ENCODE data around the gene KRTAP12-4. TPM values are rescaled to one million over a fixed set of nuclear protein-coding genes. Genes with fewer than 3 reads are reported as not detected.

Gene KRTAP12-4
- total and polyA plus RNA-seq, 9 of the 15 experiments (the other 6 are each of a cell fraction or from before 2014, with no cell fraction given) = not detected

- TF ChIP-seq TFE3 (CRISPR knock-in tag; IDR thresholded peaks at IDR 0.05) = no peak
- TF ChIP-seq HDAC3 (IDR thresholded peaks at IDR 0.05; ENCODE audit: borderline replicate concordance, partially characterized antibody) = no peak
- TF ChIP-seq ZNF583 (CRISPR knock-in tag; IDR thresholded peaks at IDR 0.05) = no peak
- no peak for TF ChIP-seq NR1H2 (CRISPR knock-in tag; IDR thresholded peaks at IDR 0.05)
- TF ChIP-seq CREBBP (IDR thresholded peaks at IDR 0.05; ENCODE audit: low read depth, low read length) = no peak
- TF ChIP-seq MCM3 (IDR thresholded peaks at IDR 0.05) = no peak
- TF ChIP-seq MAFG (tag; conservative IDR thresholded peaks at IDR 0.05) = no peak
Observed at GRCh38 chr21:44658913-44659595, 4.6 kb upstream of the KRTAP12-4 start (continued).

- H3K27me3 ChIP-seq (ENCODE audit: control insufficient read depth in 2 of 2, insufficient read depth in 2 of 2, low read length in 2 of 2) = peaks cover 0 to 19% of the 10 kb centered on the region in 2 experiments; a peak in 3 of 5 replicates
- H2AFZ ChIP-seq (ENCODE audit: low read depth, low read length) = no peak overlapping the region
- no peaks in the 10 kb centered on the region for H3K79me2 ChIP-seq (ENCODE audit: control insufficient read depth, insufficient read depth, low read length)
- ATAC-seq = no peak
- WGBS (ENCODE audit: insufficient coverage, low coverage, missing lambda C conversion rate) = 0% methylated on average over 5 of the region's 5 CpGs
- H3K9me1 ChIP-seq (ENCODE audit: control insufficient read depth, insufficient read depth, low read length) = no peaks in the 10 kb centered on the region
- H3K4me1 ChIP-seq (replicated peaks in 1 of 2; ENCODE audit: control insufficient read depth in 2 of 2, insufficient read depth in 2 of 2, low read length in 2 of 2) = peaks cover 0 to 8% of the 10 kb centered on the region in 2 experiments; a peak in 1 of 5 replicates
- no peaks in the 10 kb centered on the region for H4K20me1 ChIP-seq (replicated peaks; ENCODE audit: control insufficient read depth, insufficient read depth, low read length)
- in situ Hi-C loops (cut with MboI) (no loop called here), intact Hi-C loops (cut with micrococcal nuclease) (no loop called here)
- H3K27ac ChIP-seq (ENCODE audit: extremely low read depth, low read depth, low read length) = no peak overlapping the region
- FAIRE-seq = no peak
- no peaks in the 10 kb centered on the region for H3K9me3 ChIP-seq (replicated peaks; ENCODE audit: control insufficient read depth, insufficient read depth, low read depth, low read length)
- BruUV-seq (replicated peaks) = no TSS peak
- no peak overlapping the region for H3K9ac ChIP-seq (ENCODE audit: insufficient read depth in 1 of 2, low read depth in 2 of 2, low read length in 2 of 2)
- POLR2A ChIA-PET = no interaction called here
- H3K36me3 ChIP-seq (ENCODE audit: control insufficient read depth, insufficient read depth, low read length) = no peaks in the 10 kb centered on the region
- CTCF ChIA-PET (ENCODE audit: low intra/inter-chr PET ratio) = no interaction called here
- DNase-seq (ENCODE audit: extremely low read depth in 1 of 4, low spot score in 3 of 4) = no peak
- no peak overlapping the region for H3K4me2 ChIP-seq (ENCODE audit: insufficient read depth, low read length)
- no peak overlapping the region for H3K4me3 ChIP-seq
- TF ChIP-seq PHF20 (IDR thresholded peaks at IDR 0.05; ENCODE audit: partially characterized antibody) = no peak
- no peak for TF ChIP-seq HCFC1 (IDR thresholded peaks at IDR 0.05; ENCODE audit: low read depth, low read length)
- no peak for TF ChIP-seq SMARCC2 (IDR thresholded peaks at IDR 0.05; ENCODE audit: low read depth)
- no peak for TF ChIP-seq USF2 (CRISPR knock-in tag; IDR thresholded peaks at IDR 0.05)
- no peak for TF ChIP-seq LEF1 (IDR thresholded peaks at IDR 0.05)
- TF ChIP-seq SNAPC5 (CRISPR knock-in tag; IDR thresholded peaks at IDR 0.05) = no peak
- no peak for TF ChIP-seq HOXB6 (CRISPR knock-in tag; IDR thresholded peaks at IDR 0.05; ENCODE audit: borderline replicate concordance)
- no peak for TF ChIP-seq ZNF347 (CRISPR knock-in tag; IDR thresholded peaks at IDR 0.05; ENCODE audit: low read depth)
- no peak for TF ChIP-seq PCBP2 (IDR thresholded peaks at IDR 0.05; ENCODE audit: low read depth, low read length, poor library complexity, severe bottlenecking)
- TF ChIP-seq MCM7 (IDR thresholded peaks at IDR 0.05) = no peak
- no peak for TF ChIP-seq IFI16 (CRISPR knock-in tag; IDR thresholded peaks at IDR 0.05)
- TF ChIP-seq ZNF398 (CRISPR knock-in tag; IDR thresholded peaks at IDR 0.05) = no peak
Observed at GRCh38 chr21:44658541-44658910, 4.1 kb upstream of the KRTAP12-4 start.
